AG09309 (cell line): ENCODE measurements around the gene HOXD8.

Source experiments
- DNase-seq: peaks from one replicate; pipeline ENCODE4 v3.0.0-alpha.2; 2010; ENCODE audit warnings: low read depth
- H3K4me3 ChIP-seq: 2 replicates; pipeline ENCODE4 v1.5.1; 2011; ENCODE audit warnings: mild to moderate bottlenecking, low read depth, low read length, moderate library complexity; ENCODE audit not compliant: control insufficient read depth
- CTCF ChIP-seq: IDR thresholded peaks from 2 replicates; pipeline ENCODE4 v1.5.1; 2011; ENCODE audit warnings: mild to moderate bottlenecking, low read depth, low read length, inconsistent platforms; ENCODE audit not compliant: insufficient read depth, control insufficient read depth; ENCODE audit errors: missing control alignments

HOXD8 gene

GRCh38 chr2:176128982-176129796, at the start of gene HOXD8:
TSS of gene HOXD8 (plus strand) at chr2:176129705. CDS start at chr2:176130367, 662 bp downstream.
- peak within 1 kb of the TSS; percentile 58 for H3K4me3 ChIP-seq
- no peak for DNase-seq
- TF ChIP-seq CTCF: no peak

DNA sequence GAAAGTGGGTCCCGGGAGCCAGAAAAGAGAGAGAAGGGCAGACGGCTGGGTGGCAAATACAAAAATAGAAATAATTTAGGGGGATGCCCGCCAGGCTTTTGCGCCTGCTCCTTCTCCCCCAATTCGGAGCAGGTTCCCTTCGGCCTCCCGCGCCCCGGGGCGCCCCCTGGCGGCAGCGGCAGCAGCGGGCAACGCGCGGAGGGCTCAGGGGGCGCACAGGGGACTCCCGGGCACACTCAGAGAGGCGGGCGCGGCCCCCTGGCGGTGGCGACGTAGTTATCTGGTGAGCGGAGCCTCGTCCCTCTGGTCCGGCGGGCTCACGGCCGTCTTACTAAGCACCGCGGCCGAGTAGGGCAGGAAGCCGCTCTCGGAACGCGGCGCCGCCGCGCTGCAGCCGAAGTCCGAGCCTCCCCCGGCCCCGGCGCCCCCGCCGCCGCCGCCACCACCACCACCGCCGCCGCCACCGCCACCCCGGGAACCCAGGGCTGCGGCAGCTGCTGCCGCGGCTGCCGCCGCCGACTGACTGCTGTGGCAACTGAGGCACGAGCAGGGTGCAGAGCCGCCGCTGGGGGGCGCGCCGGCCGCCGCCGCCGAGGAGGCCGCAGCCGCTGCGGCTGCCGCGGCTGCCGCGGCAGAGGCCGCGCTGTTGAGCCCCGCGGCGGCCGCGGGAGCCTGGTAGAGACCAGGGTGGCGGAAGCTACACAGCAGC, 49.5 kb upstream of the HOXD8 start:
- TF ChIP-seq CTCF: peak; percentile 66
- H3K4me3 ChIP-seq: peak overlapping the region; percentile 31
- DNase-seq: no peak

GRCh38 chr2:176080540-176081375, 48.7 kb upstream of the HOXD8 start:
- no peak for TF ChIP-seq CTCF
- no peak for DNase-seq
- H3K4me3 ChIP-seq: peak overlapping the region; percentile 23

DNA sequence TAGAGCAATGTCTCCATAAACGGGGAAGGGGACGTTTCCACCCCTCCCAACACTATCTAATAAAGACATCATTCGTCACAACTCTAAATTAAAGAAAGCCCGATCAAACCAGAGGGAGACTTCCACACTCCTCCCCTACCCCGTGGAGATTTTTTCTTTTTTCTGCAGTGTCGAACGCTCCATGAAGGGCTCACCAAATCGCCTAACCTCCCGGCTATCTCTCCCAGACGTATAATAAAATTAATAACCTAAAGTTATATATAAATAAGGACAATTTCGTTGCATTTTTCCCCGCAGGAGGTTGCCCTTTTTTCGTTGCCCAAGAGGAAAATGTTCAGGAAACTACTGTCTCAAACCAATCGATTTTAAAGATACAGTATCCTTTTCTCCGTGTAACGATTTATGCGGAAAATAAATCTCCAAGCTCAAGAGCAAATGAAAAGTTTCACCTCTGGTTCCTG, 48.1 kb upstream of the HOXD8 start:
- DNase-seq: no peak
- H3K4me3 ChIP-seq: no peak overlapping the region
- TF ChIP-seq CTCF: no peak

- DNase-seq: no peak
- H3K4me3 ChIP-seq: no peak overlapping the region
- TF ChIP-seq CTCF: no peak
Measured at GRCh38 chr2:176081837-176082524, 47.5 kb upstream of the HOXD8 start.

- no peak overlapping the region for H3K4me3 ChIP-seq
- DNase-seq: no peak
- TF ChIP-seq CTCF: no peak
Measured at GRCh38 chr2:176082525-176082823, 47.0 kb upstream of the HOXD8 start.
